Inferior parietal cortex (tissue), 1 donor: ENCODE measurements around the gene DDX25.

Experiments
- DNase-seq: peaks from one replicate; pipeline ENCODE4 v3.0.0-alpha.2; 2016; ENCODE audit errors: extremely low spot score

DDX25 gene

DNA sequence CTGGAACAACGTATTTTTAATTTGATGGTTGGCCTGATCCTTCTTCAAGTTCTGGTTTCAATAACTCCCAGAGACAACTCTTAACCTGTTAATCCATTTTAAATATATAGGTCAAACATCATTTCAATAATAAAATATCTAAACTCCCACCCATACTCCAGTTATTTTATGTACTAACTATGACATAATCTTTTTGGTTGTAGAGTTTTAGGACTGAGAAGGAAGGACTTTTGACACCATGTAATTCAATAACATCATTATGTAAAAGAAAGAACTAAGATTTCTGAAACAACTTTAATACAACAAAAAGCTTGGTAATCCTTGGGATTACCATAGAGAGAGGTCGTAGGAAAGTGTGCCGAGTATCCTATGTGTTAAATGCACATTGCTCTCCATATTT is 73.0 kb downstream of the DDX25 start:
- DNase-seq = no peak

DNA sequence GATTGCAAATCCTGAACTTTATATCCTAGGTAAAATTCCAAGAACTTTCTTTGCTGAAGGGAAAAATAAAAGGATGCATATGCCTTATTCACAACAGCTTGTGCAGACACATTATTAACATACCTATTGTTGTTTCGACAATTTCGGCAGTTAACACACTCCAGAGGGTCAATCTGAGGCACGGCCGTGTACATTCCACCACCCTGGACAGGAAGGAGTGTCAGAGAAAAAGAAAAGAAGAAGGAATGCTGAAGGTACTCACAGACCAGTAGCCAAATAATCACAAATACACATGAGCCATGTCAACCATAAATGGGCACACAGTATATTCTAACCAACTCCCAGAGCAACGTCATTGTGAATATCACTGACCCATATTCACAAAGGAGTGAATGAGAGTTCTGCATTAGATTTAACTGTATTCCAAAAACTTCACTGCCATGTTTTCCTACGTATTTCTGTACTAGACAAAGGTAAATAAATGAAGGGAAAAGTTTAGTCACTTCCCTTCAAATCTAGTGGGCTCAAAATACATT is 73.9 kb downstream of the DDX25 start:
- no peak for DNase-seq
